IMR-90 (cell line): Measurements from ENCODE around the gene RPS6KA2. TPM values are rescaled to one million over a fixed set of nuclear protein-coding genes. Genes with fewer than 3 reads are reported as not detected.
A peak's percentile ranks its signal among the peaks of the same experiment; 100 is the strongest.

ENCODE experiments used
- ATAC-seq: fragments of 200-7000 bp; cut with Tn5 transposase; 2 replicates; pipeline ENCODE4 v1.9.1; 2020; ENCODE audit warnings: low read depth, mild to moderate bottlenecking, moderate library complexity
- BruUV-seq: library from RNA; stranded (reverse); fragments of 400-500 nt; replicated peaks from 2 replicates; lab custom pipeline; 2021; lab: Mats Ljungman, UMichigan
- CTCF ChIA-PET: fragments of 300-600 bp; formaldehyde crosslinking; extraction: SDS; loops from one replicate; lab custom pipeline; 2021; ENCODE audit warnings: antibody characterized with exemption; lab: Yijun Ruan, JAX
- POLR2A ChIA-PET: fragments of 300-600 bp; sonication (Branson Sonifier 250); formaldehyde crosslinking; loops from one replicate; lab custom pipeline; 2022; ENCODE audit warnings: antibody characterized with exemption; ENCODE audit not compliant: unreplicated experiment; lab: Charles Lee
- DNase-seq: peaks from one replicate; pipeline ENCODE4 v3.0.0; 2013
- H2AFZ ChIP-seq: replicated peaks from 2 replicates; pipeline ENCODE3; 2013; ENCODE audit warnings: low read length, mild to moderate bottlenecking; ENCODE audit not compliant: poor library complexity
- H2AK5ac ChIP-seq: 2 replicates; pipeline ENCODE4 v1.6.1; 2013; ENCODE audit warnings: low read depth, low read length, inconsistent platforms
- H2AK9ac ChIP-seq: replicated peaks from 2 replicates; pipeline ENCODE3; 2013; ENCODE audit warnings: mild to moderate bottlenecking, low read depth, low read length, moderate library complexity; ENCODE audit not compliant: poor library complexity
- H2BK120ac ChIP-seq: 2 replicates; pipeline ENCODE4 v1.6.1; 2013; ENCODE audit warnings: low read depth, low read length, inconsistent platforms
- H2BK15ac ChIP-seq: 3 replicates; pipeline ENCODE4 v1.6.1; 2013; ENCODE audit warnings: low read depth, low read length, inconsistent platforms
- H2BK20ac ChIP-seq: 2 replicates; pipeline ENCODE4 v1.6.1; 2013; ENCODE audit warnings: low read depth, mild to moderate bottlenecking, inconsistent platforms, low read length, moderate library complexity
- H2BK5ac ChIP-seq: 2 replicates; pipeline ENCODE4 v1.6.1; 2013; ENCODE audit warnings: mild to moderate bottlenecking, low read depth, low read length, inconsistent platforms; ENCODE audit not compliant: poor library complexity, severe bottlenecking
- H3K14ac ChIP-seq: replicated peaks from 2 replicates; pipeline ENCODE4 v1.6.1; 2013; ENCODE audit warnings: low read depth, low read length, inconsistent platforms
- H3K18ac ChIP-seq: 2 replicates; pipeline ENCODE4 v1.6.1; 2013; ENCODE audit warnings: low read depth, low read length, control low read depth
- H3K23ac ChIP-seq: 2 replicates; pipeline ENCODE4 v1.6.1; 2013; ENCODE audit warnings: low read depth, low read length, inconsistent platforms
- H3K27ac ChIP-seq: 2 replicates; pipeline ENCODE4 v1.5.1; 2013; ENCODE audit warnings: mild to moderate bottlenecking, control low read depth, low read length; ENCODE audit not compliant: insufficient read depth
- H3K27me3 ChIP-seq: 2 replicates; pipeline ENCODE4 v1.6.1; 2013; ENCODE audit warnings: low read length; ENCODE audit not compliant: control insufficient read depth, insufficient read depth
- H3K36me3 ChIP-seq: 2 replicates; pipeline ENCODE4 v1.6.1; 2013; ENCODE audit warnings: low read length, mixed read lengths; ENCODE audit not compliant: control insufficient read depth, insufficient read depth
- H3K4ac ChIP-seq: 2 replicates; pipeline ENCODE4 v1.6.1; 2013; ENCODE audit warnings: low read depth, low read length, inconsistent platforms
- H3K4me1 ChIP-seq: 2 replicates; pipeline ENCODE4 v1.6.1; 2013; ENCODE audit warnings: low read length, mixed read lengths; ENCODE audit not compliant: control insufficient read depth, insufficient read depth
- H3K4me2 ChIP-seq: 2 replicates; pipeline ENCODE4 v1.6.1; 2013; ENCODE audit warnings: low read depth, mild to moderate bottlenecking, control low read depth, low read length, moderate library complexity
- H3K4me3 ChIP-seq: 2 replicates; pipeline ENCODE4 v1.5.1; 2013; ENCODE audit warnings: low read depth, mild to moderate bottlenecking, control low read depth, low read length, moderate library complexity; ENCODE audit not compliant: insufficient read depth
- H3K56ac ChIP-seq: 2 replicates; pipeline ENCODE4 v1.6.1; 2013; ENCODE audit warnings: low read length, inconsistent platforms; ENCODE audit not compliant: insufficient read depth; ENCODE audit errors: extremely low read depth
- H3K79me1 ChIP-seq, 2 experiments: 2 replicates each; pipeline ENCODE4 v1.6.1; 2013; ENCODE audit warnings: low read length in 2 of 2, inconsistent platforms in 1 of 2, low read depth in 1 of 2
- H3K9ac ChIP-seq: 2 replicates; pipeline ENCODE4 v1.6.1; 2013; ENCODE audit warnings: low read depth, low read length, control low read depth
- H3K9me1 ChIP-seq: 2 replicates; pipeline ENCODE4 v1.6.1; 2013; ENCODE audit warnings: low read length, inconsistent platforms; ENCODE audit not compliant: insufficient read depth
- H3K9me3 ChIP-seq: 2 replicates; pipeline ENCODE4 v1.6.1; 2013; ENCODE audit warnings: low read length; ENCODE audit not compliant: control insufficient read depth, insufficient read depth
- H4K20me1 ChIP-seq: 2 replicates; pipeline ENCODE4 v1.6.1; 2013; ENCODE audit warnings: low read length, inconsistent platforms; ENCODE audit not compliant: insufficient read depth
- H4K5ac ChIP-seq: 2 replicates; pipeline ENCODE4 v1.6.1; 2013; ENCODE audit warnings: mild to moderate bottlenecking, low read depth, low read length, control low read depth
- H4K8ac ChIP-seq, 2 experiments: 2 replicates each; pipeline ENCODE4 v1.6.1; 2013; ENCODE audit warnings: low read depth in 2 of 2, low read length in 2 of 2, control low read depth in 1 of 2, inconsistent platforms in 1 of 2
- H4K91ac ChIP-seq: 2 replicates; pipeline ENCODE4 v1.6.1; 2013; ENCODE audit warnings: low read depth, low read length, inconsistent platforms; ENCODE audit not compliant: insufficient read depth
- BHLHE40 ChIP-seq: fragments of 150-350 bp; IDR thresholded peaks from 2 replicates; pipeline ENCODE4 v1.6.1; 2016; ENCODE audit warnings: mild to moderate bottlenecking, low read depth, low read length
- CEBPB ChIP-seq: IDR thresholded peaks from 2 replicates; pipeline ENCODE4 v1.6.1; 2012; ENCODE audit warnings: low read depth, low read length, improper control_type of control experiment
- CHD1 ChIP-seq: IDR thresholded peaks from 2 replicates; pipeline ENCODE4 v1.6.1; 2012; ENCODE audit warnings: low read depth, low read length, improper control_type of control experiment
- CTCF ChIP-seq: conservative IDR thresholded peaks from 2 replicates; pipeline ENCODE4 v1.5.1; 2012; ENCODE audit warnings: mild to moderate bottlenecking, low read depth, low read length, improper control_type of control experiment
- MXI1 ChIP-seq: IDR thresholded peaks from 2 replicates; pipeline ENCODE4 v1.6.1; 2012; ENCODE audit warnings: low read depth, mild to moderate bottlenecking, low read length, moderate library complexity, borderline replicate concordance
- NFE2L2 ChIP-seq: fragments of 150-350 bp; IDR thresholded peaks from 2 replicates; pipeline ENCODE4 v1.6.1; 2016; ENCODE audit warnings: low read depth, mild to moderate bottlenecking, low read length
- RAD21 ChIP-seq: IDR thresholded peaks from 2 replicates; pipeline ENCODE4 v1.6.1; 2012; ENCODE audit warnings: low read length, improper control_type of control experiment
- SMC3 ChIP-seq: fragments of 150-350 bp; IDR thresholded peaks from 2 replicates; pipeline ENCODE4 v1.6.1; 2016; ENCODE audit warnings: low read depth, mild to moderate bottlenecking, antibody characterized with exemption, low read length, moderate library complexity
- USF2 ChIP-seq: fragments of 150-350 bp; IDR thresholded peaks from 2 replicates; pipeline ENCODE4 v1.6.1; 2017; ENCODE audit warnings: mild to moderate bottlenecking, antibody characterized with exemption, low read length, low read depth
- WGBS, 2 experiments: methylation state at CpG; one replicate each; pipeline versions ENCODE4 v1.1.5 to v1.1.7; 2013; ENCODE audit warnings: missing lambda C conversion rate in 2 of 2; ENCODE audit not compliant: insufficient read length in 1 of 2; ENCODE audit errors: extremely low coverage in 2 of 2; 5-methylcytosine and 5-hydroxymethylcytosine counted together
- dilution Hi-C: fragments of 300-500 bp; cut with HindIII; formaldehyde crosslinking; loops from one replicate; pipeline ENCODE4 v1.14.3; 2018; ENCODE audit warnings: low sequenced_read_pairs; ENCODE audit not compliant: unreplicated experiment
- in situ Hi-C: fragments of 300-500 bp; cut with MboI; formaldehyde crosslinking; loops from 3 replicates; pipeline ENCODE4 v1.14.3; 2019; ENCODE audit warnings: low sequenced_read_pairs, inconsistent platforms, mixed read lengths
- intact Hi-C: fragments of 100-400 bp; cut with micrococcal nuclease; formaldehyde crosslinking; loops from 2 replicates; pipeline ENCODE4 v1.10.0; 2022
- polyA plus RNA-seq, 3 experiments: library from polyadenylated mRNA; depleted of rRNA; stranded (reverse); fragments of >200 nt; gene quantifications; 2 replicates each; pipeline ENCODE4 v1.2.3, GENCODE V29; 2012; ENCODE audit warnings: low replicate concordance in 1 of 3
- total RNA-seq: library from RNA; depleted of rRNA; stranded (reverse); fragments of >200 nt; gene quantifications from 2 replicates; pipeline ENCODE4 v1.2.3, GENCODE V29; 2012
- TF ChIP-seq, protein P1 (sequence below): fragments of 150-350 bp; IDR thresholded peaks from 2 replicates; pipeline ENCODE4 v1.6.1; 2016; ENCODE audit warnings: low read depth, mild to moderate bottlenecking, low read length, moderate library complexity, borderline replicate concordance

The RPS6KA2 gene
- total and polyA plus RNA-seq, 2 of the 4 experiments (the other 2 are of a cell fraction) = 26.9 to 31.3 TPM

GRCh38 chr6:166420351-166420750 is 206.7 kb downstream of the RPS6KA2 start:
- Histone ChIP-seq H4K5ac (no peak overlapping the region), H3K9me3 (no peaks in the 10 kb centered on the region), H3K9me1 (peaks cover 20% of the 10 kb centered on the region), H4K8ac (no peak overlapping the region), H3K18ac (no peak overlapping the region), H2BK15ac (no peak overlapping the region), H2AK9ac (no peak overlapping the region), H2BK20ac (no peak overlapping the region), H3K4ac (no peak overlapping the region), H3K27me3 (no peaks in the 10 kb centered on the region), H3K36me3 (peaks cover 69% of the 10 kb centered on the region), H3K79me1 (0 out of 4 replicates have a peak, but pooled peaks cover 0 to 8% of the 10 kb centered on the region in 2 experiments), H4K20me1 (peaks cover 3% of the 10 kb centered on the region; the same call in 1 of the 2 replicates), H3K4me1 (no peaks in the 10 kb centered on the region), H3K9ac (no peak overlapping the region), H3K4me3 (no peak overlapping the region), H2AFZ (no peak overlapping the region), H2AK5ac (no peak overlapping the region), H3K4me2 (no peak overlapping the region), H4K91ac (no peak overlapping the region), H2BK5ac (no peak overlapping the region), H3K27ac (no peak overlapping the region), H2BK120ac (no peak overlapping the region), H3K56ac (no peak overlapping the region), H3K14ac (no peak overlapping the region), H3K23ac (no peak overlapping the region)
- intact Hi-C loops (no loop called here), in situ Hi-C loops (no loop called here), dilution Hi-C loops (no loop called here)
- no TSS peak for BruUV-seq
- TF ChIP-seq CHD1 (no peak), CEBPB (peak; percentile 30; the same call in 1 of the 2 replicates), MXI1 (no peak), BHLHE40 (no peak), SMC3 (no peak), CTCF (no peak), NFE2L2 (no peak), RAD21 (0 out of 2 replicates have a peak, but pooled peaks have one; percentile 21), USF2 (no peak)
- TF ChIP-seq, protein P1, sequence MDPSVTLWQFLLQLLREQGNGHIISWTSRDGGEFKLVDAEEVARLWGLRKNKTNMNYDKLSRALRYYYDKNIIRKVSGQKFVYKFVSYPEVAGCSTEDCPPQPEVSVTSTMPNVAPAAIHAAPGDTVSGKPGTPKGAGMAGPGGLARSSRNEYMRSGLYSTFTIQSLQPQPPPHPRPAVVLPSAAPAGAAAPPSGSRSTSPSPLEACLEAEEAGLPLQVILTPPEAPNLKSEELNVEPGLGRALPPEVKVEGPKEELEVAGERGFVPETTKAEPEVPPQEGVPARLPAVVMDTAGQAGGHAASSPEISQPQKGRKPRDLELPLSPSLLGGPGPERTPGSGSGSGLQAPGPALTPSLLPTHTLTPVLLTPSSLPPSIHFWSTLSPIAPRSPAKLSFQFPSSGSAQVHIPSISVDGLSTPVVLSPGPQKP = no peak
- DNase-seq (peak; percentile 21), ATAC-seq (peak; percentile 48)
- no CpG with 5 or more reads among the region's 6 CpGs for WGBS, 2 experiments
- POLR2A ChIA-PET = no interaction called here
- CTCF ChIA-PET = no interaction called here
